ENCODE measurements around the gene SHTN1.

The SHTN1 gene

DNA sequence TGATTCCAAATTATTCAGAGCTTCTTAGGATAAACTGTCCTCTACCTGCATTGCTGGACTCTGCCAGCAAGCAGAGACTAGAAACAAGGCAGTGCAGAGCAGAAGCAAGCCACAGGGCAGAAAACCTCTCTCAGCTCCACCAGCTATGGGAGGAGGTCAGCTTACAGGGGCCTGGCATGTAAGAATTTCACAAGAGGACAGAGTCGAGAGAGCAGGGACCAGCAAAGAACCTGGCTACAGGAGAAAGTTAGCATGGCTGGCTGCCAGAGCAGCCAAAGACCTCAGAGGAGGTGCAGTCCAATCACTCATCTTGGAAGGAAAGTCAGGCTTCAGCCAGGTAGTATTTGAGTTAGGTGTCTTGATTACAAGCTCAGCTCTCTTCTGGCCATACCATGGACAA lies 92.8 kb downstream of the SHTN1 start:
- TF ChIP-seq, protein P1, sequence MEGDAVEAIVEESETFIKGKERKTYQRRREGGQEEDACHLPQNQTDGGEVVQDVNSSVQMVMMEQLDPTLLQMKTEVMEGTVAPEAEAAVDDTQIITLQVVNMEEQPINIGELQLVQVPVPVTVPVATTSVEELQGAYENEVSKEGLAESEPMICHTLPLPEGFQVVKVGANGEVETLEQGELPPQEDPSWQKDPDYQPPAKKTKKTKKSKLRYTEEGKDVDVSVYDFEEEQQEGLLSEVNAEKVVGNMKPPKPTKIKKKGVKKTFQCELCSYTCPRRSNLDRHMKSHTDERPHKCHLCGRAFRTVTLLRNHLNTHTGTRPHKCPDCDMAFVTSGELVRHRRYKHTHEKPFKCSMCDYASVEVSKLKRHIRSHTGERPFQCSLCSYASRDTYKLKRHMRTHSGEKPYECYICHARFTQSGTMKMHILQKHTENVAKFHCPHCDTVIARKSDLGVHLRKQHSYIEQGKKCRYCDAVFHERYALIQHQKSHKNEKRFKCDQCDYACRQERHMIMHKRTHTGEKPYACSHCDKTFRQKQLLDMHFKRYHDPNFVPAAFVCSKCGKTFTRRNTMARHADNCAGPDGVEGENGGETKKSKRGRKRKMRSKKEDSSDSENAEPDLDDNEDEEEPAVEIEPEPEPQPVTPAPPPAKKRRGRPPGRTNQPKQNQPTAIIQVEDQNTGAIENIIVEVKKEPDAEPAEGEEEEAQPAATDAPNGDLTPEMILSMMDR (IDR thresholded peaks at IDR 0.05; ENCODE audit: low read depth, low read length, poor library complexity, severe bottlenecking): no peak
- no peak for TF ChIP-seq EZH2phosphoT487 (IDR thresholded peaks at IDR 0.05; ENCODE audit: borderline replicate concordance, low read length)
- Histone ChIP-seq H3K79me2 (ENCODE audit: control insufficient read depth, low read length) (no peaks in the 10 kb centered on the region), H3K9me3 (ENCODE audit: control insufficient read depth, insufficient read depth, low read length) (no peaks in the 10 kb centered on the region), H3K4me2 (ENCODE audit: low read length) (no peak overlapping the region), H3K36me3 (ENCODE audit: control insufficient read depth, low read length) (no peaks in the 10 kb centered on the region), H3K27ac (ENCODE audit: low read depth, low read length) (no peak overlapping the region), H3K4me1 (ENCODE audit: control insufficient read depth, low read length) (no peaks in the 10 kb centered on the region), H3F3A (ENCODE audit: control insufficient read depth, insufficient read depth) (no peaks in the 10 kb centered on the region), H3K9me2 (replicated peaks; ENCODE audit: control insufficient read depth, low read length) (no peaks in the 10 kb centered on the region), H3K4me3 (ENCODE audit: low read length) (no peak overlapping the region), H4K20me1 (ENCODE audit: control insufficient read depth, insufficient read depth, low read depth, low read length) (no peaks in the 10 kb centered on the region), H3K27me3 (ENCODE audit: control insufficient read depth, low read length) (0 out of 2 replicates have a peak, but pooled peaks cover 3% of the 10 kb centered on the region)

DNA sequence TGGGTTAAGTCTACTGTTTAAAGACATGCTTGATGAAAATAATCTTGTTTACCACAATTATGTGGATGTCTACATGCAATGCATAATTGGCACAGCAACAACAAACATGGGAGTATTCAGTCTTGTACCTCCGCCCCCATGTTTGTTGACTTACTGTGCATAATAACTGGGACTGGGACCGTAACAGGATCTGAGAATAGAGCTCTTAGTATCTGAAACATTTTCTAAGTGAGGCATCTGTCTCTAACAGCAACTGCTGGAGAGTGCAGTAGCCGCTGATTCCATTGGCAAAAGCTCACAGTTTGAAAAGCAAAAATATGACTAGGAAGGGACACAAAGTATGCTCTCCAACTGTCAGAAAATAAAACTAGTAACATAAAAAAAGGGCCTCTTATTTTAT lies 94.1 kb downstream of the SHTN1 start:
- Histone ChIP-seq H3K27me3 (ENCODE audit: control insufficient read depth, low read length) (0 out of 2 replicates have a peak, but pooled peaks cover 3% of the 10 kb centered on the region), H3K27ac (ENCODE audit: low read depth, low read length) (no peak overlapping the region), H3K36me3 (ENCODE audit: control insufficient read depth, low read length) (no peaks in the 10 kb centered on the region), H3K4me2 (ENCODE audit: low read length) (no peak overlapping the region), H3K4me1 (ENCODE audit: control insufficient read depth, low read length) (no peaks in the 10 kb centered on the region), H3K9me3 (ENCODE audit: control insufficient read depth, insufficient read depth, low read length) (no peaks in the 10 kb centered on the region), H3K79me2 (ENCODE audit: control insufficient read depth, low read length) (no peaks in the 10 kb centered on the region), H3K9me2 (replicated peaks; ENCODE audit: control insufficient read depth, low read length) (no peaks in the 10 kb centered on the region), H3K4me3 (ENCODE audit: low read length) (no peak overlapping the region), H4K20me1 (ENCODE audit: control insufficient read depth, insufficient read depth, low read depth, low read length) (no peaks in the 10 kb centered on the region), H3F3A (ENCODE audit: control insufficient read depth, insufficient read depth) (no peaks in the 10 kb centered on the region)
- TF ChIP-seq, protein P1 (IDR thresholded peaks at IDR 0.05; ENCODE audit: low read depth, low read length, poor library complexity, severe bottlenecking): no peak
- TF ChIP-seq EZH2phosphoT487 (IDR thresholded peaks at IDR 0.05; ENCODE audit: borderline replicate concordance, low read length): no peak

DNA sequence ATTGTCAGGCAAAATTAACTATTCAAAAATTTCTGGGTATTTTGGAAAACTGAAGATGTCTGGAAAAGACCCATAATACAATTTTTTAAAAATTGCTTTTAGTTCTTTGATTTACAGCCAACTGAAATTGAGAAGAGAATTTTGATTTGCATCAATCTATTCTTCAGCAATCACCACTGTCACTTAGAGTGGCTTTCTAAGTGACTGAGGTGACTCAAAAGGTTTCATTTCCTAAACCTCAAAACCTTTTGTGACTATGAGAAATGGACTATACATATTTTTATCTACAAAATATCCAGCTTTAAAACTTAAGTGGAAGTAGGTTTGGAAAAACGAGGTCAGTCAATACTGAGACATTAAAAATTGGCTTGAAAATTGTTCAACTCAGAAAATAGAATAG lies 95.7 kb downstream of the SHTN1 start:
- Histone ChIP-seq H3K4me2 (ENCODE audit: low read length) (no peak overlapping the region), H3K4me3 (ENCODE audit: low read length) (no peak overlapping the region), H3K4me1 (ENCODE audit: control insufficient read depth, low read length) (no peaks in the 10 kb centered on the region), H3K27ac (ENCODE audit: low read depth, low read length) (no peak overlapping the region), H4K20me1 (ENCODE audit: control insufficient read depth, insufficient read depth, low read depth, low read length) (no peaks in the 10 kb centered on the region), H3K27me3 (ENCODE audit: control insufficient read depth, low read length) (0 out of 2 replicates have a peak, but pooled peaks cover 3% of the 10 kb centered on the region), H3K9me2 (replicated peaks; ENCODE audit: control insufficient read depth, low read length) (no peaks in the 10 kb centered on the region), H3K36me3 (ENCODE audit: control insufficient read depth, low read length) (no peaks in the 10 kb centered on the region), H3K9me3 (ENCODE audit: control insufficient read depth, insufficient read depth, low read length) (no peaks in the 10 kb centered on the region), H3F3A (ENCODE audit: control insufficient read depth, insufficient read depth) (no peaks in the 10 kb centered on the region), H3K79me2 (ENCODE audit: control insufficient read depth, low read length) (no peaks in the 10 kb centered on the region)
- no peak for TF ChIP-seq EZH2phosphoT487 (IDR thresholded peaks at IDR 0.05; ENCODE audit: borderline replicate concordance, low read length)
- TF ChIP-seq, protein P1 (IDR thresholded peaks at IDR 0.05; ENCODE audit: low read depth, low read length, poor library complexity, severe bottlenecking): no peak

Data from DOHH2 (cell line).